ENCODE results near the gene HNF1A.

DNA sequence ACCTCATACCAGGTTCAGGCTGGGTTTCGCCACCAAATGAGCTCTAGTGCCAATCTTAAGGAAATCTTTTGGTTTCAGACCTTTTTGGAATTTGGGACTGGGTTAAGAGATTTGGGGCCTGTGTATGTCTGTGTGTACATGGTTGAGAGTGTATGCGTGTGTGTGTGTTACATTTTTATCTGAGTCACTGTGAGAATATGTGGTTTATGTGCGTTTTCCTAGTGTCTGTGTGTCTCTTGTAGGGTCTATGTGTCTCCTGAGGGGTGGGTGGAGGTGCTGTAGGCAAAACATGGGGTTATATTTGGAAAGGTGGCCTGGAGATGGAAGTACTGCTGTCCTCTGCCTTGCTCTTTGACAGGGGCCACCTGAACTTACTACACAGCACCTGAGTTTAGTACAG is 20.1 kb downstream of the HNF1A start:
- no peak for TF ChIP-seq POLR2A (IDR thresholded peaks at IDR 0.05)
- TF ChIP-seq, protein P1, sequence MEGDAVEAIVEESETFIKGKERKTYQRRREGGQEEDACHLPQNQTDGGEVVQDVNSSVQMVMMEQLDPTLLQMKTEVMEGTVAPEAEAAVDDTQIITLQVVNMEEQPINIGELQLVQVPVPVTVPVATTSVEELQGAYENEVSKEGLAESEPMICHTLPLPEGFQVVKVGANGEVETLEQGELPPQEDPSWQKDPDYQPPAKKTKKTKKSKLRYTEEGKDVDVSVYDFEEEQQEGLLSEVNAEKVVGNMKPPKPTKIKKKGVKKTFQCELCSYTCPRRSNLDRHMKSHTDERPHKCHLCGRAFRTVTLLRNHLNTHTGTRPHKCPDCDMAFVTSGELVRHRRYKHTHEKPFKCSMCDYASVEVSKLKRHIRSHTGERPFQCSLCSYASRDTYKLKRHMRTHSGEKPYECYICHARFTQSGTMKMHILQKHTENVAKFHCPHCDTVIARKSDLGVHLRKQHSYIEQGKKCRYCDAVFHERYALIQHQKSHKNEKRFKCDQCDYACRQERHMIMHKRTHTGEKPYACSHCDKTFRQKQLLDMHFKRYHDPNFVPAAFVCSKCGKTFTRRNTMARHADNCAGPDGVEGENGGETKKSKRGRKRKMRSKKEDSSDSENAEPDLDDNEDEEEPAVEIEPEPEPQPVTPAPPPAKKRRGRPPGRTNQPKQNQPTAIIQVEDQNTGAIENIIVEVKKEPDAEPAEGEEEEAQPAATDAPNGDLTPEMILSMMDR (IDR thresholded peaks at IDR 0.05): no peak
